GM18861 (cell line): ENCODE data around the gene STMN1.

Experiments
- ATAC-seq: cut with Tn5 transposase; IDR thresholded peaks from one replicate; pipeline ENCODE4 v1.9.1; 2021; ENCODE audit not compliant: unreplicated experiment

The STMN1 gene

GRCh38 chr1:25871704-25872494 lies 34.3 kb downstream of the STMN1 start:
- no peak for ATAC-seq

- ATAC-seq = no peak
Measured at GRCh38 chr1:25871086-25871703, 35.0 kb downstream of the STMN1 start.

DNA sequence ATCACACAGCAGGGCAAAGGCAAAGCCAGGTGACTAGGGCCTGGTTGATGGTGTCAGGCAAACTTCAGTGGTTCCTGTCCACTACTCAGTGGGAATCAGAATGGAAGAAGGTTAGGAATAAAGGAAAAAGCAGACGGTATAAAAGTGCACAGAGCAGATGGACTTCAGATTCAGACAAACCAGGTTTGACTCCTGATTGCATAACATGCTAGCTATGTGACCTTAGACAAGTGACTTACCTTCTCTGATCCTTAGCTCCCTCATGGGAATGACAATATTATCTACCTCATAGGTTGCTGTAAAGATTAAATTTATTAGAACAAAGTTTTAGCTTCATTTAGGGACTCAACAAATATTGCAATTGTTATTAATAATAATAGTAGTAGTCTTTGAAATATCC lies 35.6 kb downstream of the STMN1 start:
- ATAC-seq = no peak

- ATAC-seq = no peak
Measured at GRCh38 chr1:25869909-25870606, 36.2 kb downstream of the STMN1 start.

DNA sequence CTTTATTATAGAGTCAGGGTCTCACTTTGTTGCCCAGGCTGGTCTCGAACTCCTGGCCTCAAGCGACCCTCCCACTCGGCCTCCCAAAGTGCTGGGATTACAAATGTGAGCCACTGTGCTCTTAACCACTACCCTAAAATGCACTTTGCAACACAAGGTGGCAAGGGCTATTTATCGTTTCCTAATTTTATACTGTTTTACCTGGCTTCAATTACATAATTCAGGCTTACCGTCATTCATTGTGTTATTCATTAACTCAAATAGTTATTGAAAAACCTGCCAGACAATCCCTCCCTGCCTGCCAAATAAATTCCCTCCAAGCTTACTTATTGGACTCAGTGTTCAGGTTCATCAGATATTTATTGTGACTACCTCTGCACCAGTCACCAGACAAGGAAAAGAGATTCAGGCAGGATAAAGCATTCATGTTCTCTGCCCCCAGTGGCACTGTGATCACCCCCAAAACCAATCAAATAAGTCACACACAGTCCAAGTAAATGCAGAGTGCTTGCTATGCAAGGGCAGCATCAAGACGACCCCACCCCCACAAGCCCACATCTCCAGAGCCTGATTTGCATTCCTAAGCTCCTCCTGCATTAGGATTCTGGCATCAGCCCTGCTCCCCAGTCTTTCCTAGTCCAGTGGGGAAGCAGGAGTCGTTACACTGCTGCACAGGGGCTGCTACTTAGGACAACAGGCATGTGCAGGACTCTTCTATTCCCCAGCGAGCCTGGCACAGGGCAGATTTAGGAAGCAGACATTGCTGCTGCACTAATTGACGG lies 38.8 kb downstream of the STMN1 start:
- no peak for ATAC-seq

- ATAC-seq = no peak
Measured at GRCh38 chr1:25866288-25866687, 39.9 kb downstream of the STMN1 start.

- no peak for ATAC-seq
Measured at GRCh38 chr1:25864434-25864833, 41.8 kb downstream of the STMN1 start.

- ATAC-seq = no peak
Measured at GRCh38 chr1:25863486-25864262, 42.5 kb downstream of the STMN1 start.

DNA sequence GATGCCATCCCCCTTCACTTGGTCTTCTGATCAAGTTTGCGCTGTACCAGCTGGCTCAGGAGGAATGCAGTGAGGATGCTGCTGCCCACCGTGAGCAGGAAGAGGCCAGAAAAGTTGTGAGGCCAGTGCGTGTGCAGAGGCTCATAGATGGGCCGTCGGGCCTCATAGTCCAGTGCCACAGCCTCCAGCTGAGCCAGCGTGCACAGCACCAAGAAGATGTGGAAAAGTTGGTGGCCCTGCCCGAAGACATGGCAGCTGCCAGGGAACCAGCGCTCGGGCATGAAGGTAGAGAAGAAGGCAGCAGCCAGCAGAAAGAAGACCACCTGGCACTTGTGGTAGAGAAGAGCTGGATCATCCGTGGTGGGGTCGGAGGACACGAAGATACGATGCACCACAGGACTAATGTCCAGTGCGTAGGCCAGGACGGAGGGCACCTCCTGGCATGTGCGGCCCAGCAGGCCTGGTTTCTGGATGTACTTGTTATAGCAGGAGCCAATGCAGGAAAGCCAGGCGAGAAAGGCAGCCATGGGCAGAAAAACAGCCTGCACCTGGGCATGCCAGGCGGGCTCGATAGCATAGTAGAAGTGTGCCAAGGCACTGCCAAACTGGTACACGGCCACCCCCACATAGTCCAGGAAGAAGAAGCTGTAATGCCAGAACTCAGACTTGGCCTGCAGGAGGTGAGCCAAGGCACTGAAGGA lies 43.3 kb downstream of the STMN1 start:
- no peak for ATAC-seq

DNA sequence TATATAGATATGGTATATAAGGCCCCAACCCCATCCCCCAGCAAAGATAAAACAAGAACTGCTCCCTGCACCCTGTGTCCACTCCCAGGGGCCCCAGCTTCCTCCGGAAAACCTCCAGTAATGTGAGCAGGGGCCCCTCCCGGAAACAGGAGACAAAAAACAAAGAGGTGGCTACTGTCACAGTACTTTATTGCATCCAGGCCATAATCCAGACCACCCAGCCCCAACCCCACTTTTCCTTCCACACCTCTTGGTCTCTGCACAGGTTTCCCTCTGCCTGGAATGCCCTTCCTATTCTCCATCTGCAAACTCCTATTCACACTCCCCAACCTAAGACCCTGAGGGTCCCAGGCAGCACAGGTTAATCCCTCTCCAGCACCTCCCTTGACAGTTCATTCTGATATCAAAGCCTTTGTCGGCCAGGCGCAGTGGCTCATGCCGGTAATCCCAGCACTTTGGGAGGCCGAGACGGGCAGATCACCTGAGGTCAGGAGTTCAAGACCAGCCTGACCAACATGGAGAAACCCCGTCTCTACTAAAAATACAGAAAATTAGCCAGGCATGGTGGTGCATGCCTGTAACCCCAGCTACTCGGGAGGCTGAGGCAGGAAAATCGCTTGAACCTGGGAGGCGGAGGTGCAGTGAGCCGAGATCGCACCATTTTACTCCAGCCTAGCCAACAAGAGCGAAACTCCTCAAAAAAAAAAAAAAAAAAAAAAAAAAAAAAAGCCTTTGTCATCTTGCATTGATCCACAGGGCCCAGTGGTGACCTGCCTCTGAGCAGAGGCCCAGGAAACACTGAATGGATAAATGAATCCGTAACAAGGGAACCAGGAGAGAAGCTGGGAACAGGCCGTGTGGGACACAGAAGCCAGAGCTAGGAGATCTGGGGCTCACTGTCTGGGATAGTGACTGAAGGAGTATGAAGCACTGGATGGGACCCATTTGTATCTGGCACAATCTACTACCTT lies 44.6 kb downstream of the STMN1 start:
- ATAC-seq = no peak

DNA sequence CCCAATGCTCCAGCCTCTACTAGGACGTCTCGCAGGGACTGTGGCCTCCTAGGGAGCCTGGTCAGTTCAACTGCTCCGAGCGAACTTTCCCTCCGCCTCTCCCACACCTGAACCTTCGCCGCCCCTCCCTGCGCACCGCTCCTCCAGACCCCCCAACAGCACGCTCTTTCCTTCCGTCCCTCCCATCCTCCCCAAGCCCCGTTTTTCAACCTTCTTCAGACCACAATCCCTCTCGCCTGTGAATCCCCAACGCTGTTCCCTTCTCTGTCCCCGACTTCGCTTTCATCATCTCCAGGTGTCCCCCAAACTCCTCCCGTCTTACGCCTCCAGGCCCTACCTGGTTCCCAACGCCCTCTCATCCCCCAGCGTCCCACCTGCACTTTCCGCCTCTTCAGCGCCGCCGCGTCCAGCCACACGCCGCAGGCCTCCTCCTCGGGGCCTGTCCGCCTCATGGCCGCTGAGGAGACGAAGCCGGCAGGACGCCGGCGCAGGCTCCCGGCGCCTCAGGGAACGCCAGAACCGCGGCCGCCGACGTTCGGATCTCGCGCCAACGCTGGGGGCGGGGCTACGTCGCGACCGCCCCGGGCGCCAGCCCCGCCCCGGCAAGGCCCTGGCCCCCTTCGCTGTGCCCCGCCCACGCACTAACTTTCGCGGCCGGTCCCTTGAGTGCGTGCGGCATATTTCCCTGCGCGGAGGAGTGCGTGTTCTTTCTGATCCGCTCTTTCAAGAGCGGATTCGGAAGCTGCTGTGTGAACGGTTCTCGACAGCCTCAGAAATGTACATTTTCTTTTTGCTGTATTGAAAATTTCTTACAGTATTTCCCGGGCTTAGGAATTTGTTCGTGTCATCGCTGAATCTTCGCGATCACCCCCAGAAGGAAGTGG lies 47.1 kb downstream of the STMN1 start, which contains the start of gene AUNIP:
AUNIP (minus strand) TSS at position 552 of the 884 bp plus-strand sequence; CDS start at position 452, 100 bp downstream.
- peak; percentile 75 for ATAC-seq

DNA sequence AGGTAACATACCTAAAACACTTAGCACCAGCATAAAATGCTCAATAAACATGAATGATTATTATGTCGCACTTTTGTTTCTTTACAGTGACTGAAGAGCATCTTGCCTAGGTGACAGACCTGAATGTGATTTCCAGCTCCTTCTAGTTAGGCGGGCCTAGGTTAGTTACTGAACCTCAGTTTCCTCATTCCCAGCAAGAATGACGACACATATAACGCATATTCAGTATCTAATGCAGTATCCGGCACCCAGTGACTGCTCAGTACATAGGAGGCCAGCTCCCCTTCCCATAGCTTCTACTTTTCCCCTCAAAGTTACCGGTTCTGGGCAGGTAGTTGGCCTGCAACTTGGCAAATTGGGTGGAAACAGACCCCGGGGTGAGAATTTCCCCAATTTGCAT lies 47.7 kb downstream of the STMN1 start:
- no peak for ATAC-seq

GRCh38 chr1:25856856-25857255 lies 49.4 kb downstream of the STMN1 start:
- ATAC-seq = no peak

DNA sequence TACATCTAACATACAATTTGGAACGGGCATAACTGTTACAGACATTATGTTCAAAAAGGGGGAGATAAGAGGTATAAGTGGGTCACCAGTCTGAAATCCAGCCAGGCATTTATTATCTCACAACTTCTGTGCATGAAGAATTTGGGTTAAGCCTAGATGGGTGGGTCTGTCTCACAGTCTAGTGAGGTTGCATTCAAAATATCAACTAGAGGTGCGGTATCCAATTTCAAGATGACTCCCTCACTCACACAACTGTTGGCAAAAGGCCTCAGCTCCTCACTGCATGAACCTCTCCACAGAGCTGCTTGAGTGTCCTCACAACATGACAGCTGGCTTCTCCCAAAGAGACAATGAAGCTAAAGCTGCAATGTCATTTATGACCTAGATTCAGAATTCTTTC lies 51.7 kb downstream of the STMN1 start:
- ATAC-seq = no peak
